Neural cell (in vitro differentiated cells): ENCODE data around the gene ATP6V1G3. TPM values are rescaled to one million over a fixed set of nuclear protein-coding genes. Genes with fewer than 3 reads are reported as not detected.

ENCODE experiments used
- H2AFZ ChIP-seq: fragments of 200-600, 300-800 bp; sonication (generic), shearing (Covaris generic); 2 replicates; pipeline ENCODE4 v1.6.0; 2014; ENCODE audit warnings: low read depth, mild to moderate bottlenecking, antibody characterized with exemption, low read length, moderate library complexity
- H3F3A ChIP-seq: fragments of 200-600 bp; shearing (Covaris generic); 2 replicates; pipeline ENCODE4 v1.6.1; 2016; ENCODE audit warnings: mild to moderate bottlenecking, moderate library complexity, mixed read lengths, antibody characterized with exemption, low read length; ENCODE audit not compliant: insufficient read depth, poor library complexity, severe bottlenecking
- H3K27ac ChIP-seq: fragments of 200-600, 300-800 bp; sonication (generic), shearing (Covaris generic); 2 replicates; pipeline ENCODE4 v1.5.1; 2014; ENCODE audit warnings: mild to moderate bottlenecking, low read length, moderate library complexity
- H3K27me3 ChIP-seq: fragments of 300-800, 200-600 bp; sonication (generic), shearing (Covaris generic); 2 replicates; pipeline ENCODE4 v1.6.0; 2014; ENCODE audit warnings: mild to moderate bottlenecking, low read depth, low read length, moderate library complexity; ENCODE audit not compliant: insufficient read depth
- H3K36me3 ChIP-seq: fragments of 300-800, 200-600 bp; sonication (generic), shearing (Covaris generic); 2 replicates; pipeline ENCODE4 v1.5.1; 2014; ENCODE audit warnings: mild to moderate bottlenecking, antibody characterized with exemption, low read length, moderate library complexity; ENCODE audit not compliant: insufficient read depth
- H3K4me2 ChIP-seq: fragments of 300-800, 200-600 bp; sonication (generic), shearing (Covaris generic); 2 replicates; pipeline ENCODE4 v1.6.0; 2014; ENCODE audit warnings: mild to moderate bottlenecking, low read length
- H3K4me3 ChIP-seq: fragments of 300-800, 200-600 bp; sonication (generic), shearing (Covaris generic); 2 replicates; pipeline ENCODE4 v1.5.1; 2014; ENCODE audit warnings: mild to moderate bottlenecking, low read length, moderate library complexity
- H3K79me2 ChIP-seq: fragments of 200-600 bp; shearing (Covaris generic); replicated peaks from 2 replicates; pipeline ENCODE4 v1.6.0; 2014; ENCODE audit warnings: mild to moderate bottlenecking, low read length, moderate library complexity; ENCODE audit not compliant: insufficient read depth
- H3K9ac ChIP-seq: fragments of 300-800, 200-600 bp; sonication (generic), shearing (Covaris generic); 2 replicates; pipeline ENCODE4 v1.6.1; 2016; ENCODE audit warnings: mild to moderate bottlenecking, low read length, mixed read lengths
- H3K9me2 ChIP-seq: fragments of 200-600 bp; shearing (Covaris generic); 2 replicates; pipeline ENCODE4 v1.6.1; 2016; ENCODE audit warnings: mild to moderate bottlenecking, low read length, mixed read lengths; ENCODE audit not compliant: insufficient read depth
- H3K9me3 ChIP-seq: fragments of 200-600, 300-800 bp; sonication (generic), shearing (Covaris generic); 2 replicates; pipeline ENCODE4 v1.6.1; 2016; ENCODE audit warnings: mild to moderate bottlenecking, mixed run types, low read length, moderate library complexity, mixed read lengths
- H4K20me1 ChIP-seq: fragments of 200-600 bp; shearing (Covaris generic); 2 replicates; pipeline ENCODE4 v1.6.1; 2016; ENCODE audit warnings: mild to moderate bottlenecking, mixed run types; ENCODE audit not compliant: insufficient read depth
- CTCF ChIP-seq: fragments of 450-650 bp; IDR thresholded peaks from 2 replicates; pipeline ENCODE4 v1.5.1; 2014; ENCODE audit warnings: antibody characterized with exemption, mild to moderate bottlenecking, moderate library complexity; ENCODE audit not compliant: poor library complexity, severe bottlenecking
- EP300 ChIP-seq: fragments of 450-650 bp; conservative IDR thresholded peaks from 2 replicates; pipeline ENCODE4 v1.6.1; 2014; ENCODE audit warnings: antibody characterized with exemption, mild to moderate bottlenecking, moderate library complexity; ENCODE audit not compliant: poor library complexity, severe bottlenecking
- EZH2 ChIP-seq: fragments of 200-600, 300-800 bp; shearing (Covaris generic), sonication (generic); IDR thresholded peaks from 2 replicates; pipeline ENCODE4 v1.6.1; 2014; ENCODE audit warnings: antibody characterized with exemption, low read length, borderline replicate concordance, mild to moderate bottlenecking; ENCODE audit not compliant: insufficient read depth, poor library complexity, severe bottlenecking
- MXI1 ChIP-seq: fragments of 450-650 bp; conservative IDR thresholded peaks from 2 replicates; pipeline ENCODE4 v1.6.1; 2014; ENCODE audit warnings: antibody characterized with exemption, mild to moderate bottlenecking; ENCODE audit not compliant: poor library complexity, severe bottlenecking
- POLR2AphosphoS5 ChIP-seq: IDR thresholded peaks from 2 replicates; pipeline ENCODE4 v1.6.1; 2012
- RAD21 ChIP-seq: fragments of 450-650 bp; conservative IDR thresholded peaks from 2 replicates; pipeline ENCODE4 v1.6.1; 2014; ENCODE audit warnings: antibody characterized with exemption, mild to moderate bottlenecking, moderate library complexity
- REST ChIP-seq: IDR thresholded peaks from 2 replicates; pipeline ENCODE4 v1.6.1; 2012; ENCODE audit warnings: borderline replicate concordance
- SMC3 ChIP-seq: fragments of 450-650 bp; conservative IDR thresholded peaks from 2 replicates; pipeline ENCODE4 v1.6.1; 2014; ENCODE audit warnings: antibody characterized with exemption, mild to moderate bottlenecking, moderate library complexity; ENCODE audit not compliant: poor library complexity
- TAF1 ChIP-seq: IDR thresholded peaks from 2 replicates; pipeline ENCODE4 v1.6.1; 2012; ENCODE audit warnings: low read depth
- polyA plus RNA-seq: library from polyadenylated mRNA; depleted of rRNA; stranded (reverse); fragments of >200 nt; gene quantifications from 2 replicates; pipeline ENCODE4 v1.2.3, GENCODE V29; 2014

ATP6V1G3 gene
- polyA plus RNA-seq, 1 donor from 2014 or later = not detected

- Histone ChIP-seq H3K4me2 (no peak overlapping the region), H3K9me3 (no peaks in the 10 kb centered on the region), H4K20me1 (no peaks in the 10 kb centered on the region), H3K9me2 (no peaks in the 10 kb centered on the region), H3K4me3 (no peak overlapping the region), H3K79me2 (no peaks in the 10 kb centered on the region), H3K27ac (no peak overlapping the region), H3K27me3 (no peaks in the 10 kb centered on the region), H3F3A (no peaks in the 10 kb centered on the region), H3K36me3 (no peaks in the 10 kb centered on the region), H2AFZ (no peak overlapping the region), H3K9ac (no peak overlapping the region)
- TF ChIP-seq RAD21 = no peak
- TF ChIP-seq EP300 = no peak
- TF ChIP-seq SMC3 = no peak
- TF ChIP-seq MXI1 = no peak
- no peak for TF ChIP-seq CTCF
- TF ChIP-seq TAF1 = no peak
- TF ChIP-seq REST = no peak
- TF ChIP-seq POLR2AphosphoS5 = no peak
- TF ChIP-seq EZH2 = no peak
These were observed 40.4 kb downstream of the ATP6V1G3 start for GRCh38 chr1:198500096-198500495.

GRCh38 chr1:198499588-198499987 is 40.9 kb downstream of the ATP6V1G3 start:
- Histone ChIP-seq H3K9me3 (no peaks in the 10 kb centered on the region), H3K79me2 (no peaks in the 10 kb centered on the region), H3K9me2 (no peaks in the 10 kb centered on the region), H3K36me3 (no peaks in the 10 kb centered on the region), H3K4me3 (no peak overlapping the region), H3K27ac (no peak overlapping the region), H4K20me1 (no peaks in the 10 kb centered on the region), H3F3A (no peaks in the 10 kb centered on the region), H2AFZ (no peak overlapping the region), H3K4me2 (no peak overlapping the region), H3K9ac (no peak overlapping the region), H3K27me3 (no peaks in the 10 kb centered on the region)
- TF ChIP-seq POLR2AphosphoS5 (no peak), EP300 (no peak), TAF1 (no peak), CTCF (no peak), EZH2 (no peak), SMC3 (no peak), REST (no peak)
